Stimulated activated CD8-positive, alpha-beta memory T cell treated with anti-CD3 and anti-CD28 coated beads, Interleukin-15, amount 100 ng/mL, for 24 hours (primary cell): ENCODE results near the gene RC3H2.

Experiments used
- DNase-seq: peaks from one replicate; pipeline ENCODE4 v3.0.0-alpha.2; 2020; ENCODE audit warnings: low read depth

RC3H2 gene, protein sequence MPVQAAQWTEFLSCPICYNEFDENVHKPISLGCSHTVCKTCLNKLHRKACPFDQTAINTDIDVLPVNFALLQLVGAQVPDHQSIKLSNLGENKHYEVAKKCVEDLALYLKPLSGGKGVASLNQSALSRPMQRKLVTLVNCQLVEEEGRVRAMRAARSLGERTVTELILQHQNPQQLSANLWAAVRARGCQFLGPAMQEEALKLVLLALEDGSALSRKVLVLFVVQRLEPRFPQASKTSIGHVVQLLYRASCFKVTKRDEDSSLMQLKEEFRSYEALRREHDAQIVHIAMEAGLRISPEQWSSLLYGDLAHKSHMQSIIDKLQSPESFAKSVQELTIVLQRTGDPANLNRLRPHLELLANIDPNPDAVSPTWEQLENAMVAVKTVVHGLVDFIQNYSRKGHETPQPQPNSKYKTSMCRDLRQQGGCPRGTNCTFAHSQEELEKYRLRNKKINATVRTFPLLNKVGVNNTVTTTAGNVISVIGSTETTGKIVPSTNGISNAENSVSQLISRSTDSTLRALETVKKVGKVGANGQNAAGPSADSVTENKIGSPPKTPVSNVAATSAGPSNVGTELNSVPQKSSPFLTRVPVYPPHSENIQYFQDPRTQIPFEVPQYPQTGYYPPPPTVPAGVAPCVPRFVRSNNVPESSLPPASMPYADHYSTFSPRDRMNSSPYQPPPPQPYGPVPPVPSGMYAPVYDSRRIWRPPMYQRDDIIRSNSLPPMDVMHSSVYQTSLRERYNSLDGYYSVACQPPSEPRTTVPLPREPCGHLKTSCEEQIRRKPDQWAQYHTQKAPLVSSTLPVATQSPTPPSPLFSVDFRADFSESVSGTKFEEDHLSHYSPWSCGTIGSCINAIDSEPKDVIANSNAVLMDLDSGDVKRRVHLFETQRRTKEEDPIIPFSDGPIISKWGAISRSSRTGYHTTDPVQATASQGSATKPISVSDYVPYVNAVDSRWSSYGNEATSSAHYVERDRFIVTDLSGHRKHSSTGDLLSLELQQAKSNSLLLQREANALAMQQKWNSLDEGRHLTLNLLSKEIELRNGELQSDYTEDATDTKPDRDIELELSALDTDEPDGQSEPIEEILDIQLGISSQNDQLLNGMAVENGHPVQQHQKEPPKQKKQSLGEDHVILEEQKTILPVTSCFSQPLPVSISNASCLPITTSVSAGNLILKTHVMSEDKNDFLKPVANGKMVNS

DNA sequence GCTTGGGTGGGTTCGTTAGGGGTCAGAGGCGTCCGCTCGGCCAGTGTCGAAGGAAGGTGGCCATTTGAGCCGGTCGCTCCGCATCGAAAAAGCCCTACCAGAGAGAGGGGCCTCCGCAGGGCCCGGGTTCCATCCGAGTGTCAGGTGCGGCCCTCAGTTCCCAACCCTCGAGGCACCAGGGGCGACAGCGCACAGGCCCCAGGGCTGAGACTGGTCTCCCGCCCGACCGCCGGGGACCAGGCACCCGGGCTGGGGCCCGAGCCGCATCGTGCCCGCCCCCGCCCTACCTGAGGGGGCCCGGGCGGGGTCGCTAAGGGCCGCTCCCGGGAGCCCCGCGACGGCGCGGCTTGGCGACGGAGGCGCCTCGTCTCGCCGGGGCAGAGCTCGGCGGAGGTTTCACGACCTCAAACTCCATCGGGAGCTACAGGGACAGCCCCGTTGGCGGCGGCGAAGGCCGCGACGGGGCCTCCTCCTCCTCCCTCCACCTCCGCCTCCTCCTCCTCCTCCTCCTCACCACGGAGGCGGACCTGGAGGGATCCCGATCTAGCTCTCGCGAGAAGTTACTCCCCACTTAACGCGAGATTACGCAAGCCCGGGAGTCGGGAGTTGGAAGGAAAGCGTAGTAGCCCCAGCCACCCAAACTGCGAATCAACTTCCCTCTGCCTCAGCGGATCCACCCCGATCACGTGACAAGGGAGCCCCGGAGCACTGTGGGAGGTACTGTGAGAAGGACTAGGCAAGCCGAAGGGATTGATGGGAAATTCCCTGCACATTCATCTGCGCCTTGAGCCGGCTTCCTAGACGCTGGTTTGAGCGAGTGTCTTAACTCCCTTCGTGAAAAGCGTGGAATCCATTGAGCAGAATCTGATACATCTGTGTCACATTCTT is at the start of gene RC3H2:
RC3H2 (minus strand) TSS at position 537 of the 888 bp plus-strand sequence. CDS start 7,850 bp downstream, outside the sequence.
- DNase-seq = peak; percentile 73

DNA sequence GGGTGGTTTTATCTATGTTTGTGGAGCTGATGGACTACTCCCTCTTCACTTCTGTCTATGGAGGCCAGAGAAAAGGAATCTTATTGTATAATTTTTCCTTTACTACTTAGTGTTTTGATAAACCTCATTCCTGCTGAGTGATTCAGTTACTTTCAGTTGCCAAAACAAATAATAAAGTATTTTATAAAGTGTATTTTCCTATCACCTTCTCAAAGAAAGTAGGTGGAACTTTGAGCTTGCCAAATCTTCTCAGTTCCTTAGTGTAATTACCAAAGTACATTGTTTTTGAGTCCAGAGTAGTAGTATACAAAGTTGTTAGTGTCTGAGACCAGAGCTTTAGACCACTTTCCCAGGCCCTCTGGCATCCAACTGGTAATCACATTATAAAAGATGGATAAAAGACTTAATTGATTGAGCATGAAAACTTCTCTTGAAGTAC is 49.1 kb upstream of the RC3H2 start:
- no peak for DNase-seq

DNA sequence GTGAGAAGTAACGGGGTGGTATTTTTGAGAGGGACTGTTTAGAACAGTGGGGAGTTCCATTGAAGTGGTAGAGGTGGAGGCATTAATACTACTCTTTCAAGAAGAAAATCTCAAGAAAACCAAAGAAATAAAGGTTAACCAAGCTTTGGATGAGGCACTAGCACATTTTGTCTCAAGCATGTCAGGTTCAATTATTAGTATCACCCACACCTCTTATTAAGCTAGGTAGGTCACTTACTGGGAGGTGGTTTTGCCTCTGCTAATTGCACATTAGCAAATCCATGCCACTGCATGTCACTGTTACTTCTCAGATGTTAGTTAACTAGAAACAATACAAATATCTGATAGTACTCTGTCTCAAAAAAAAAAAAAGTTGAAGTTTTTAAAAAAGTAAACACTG is 45.9 kb upstream of the RC3H2 start:
- DNase-seq = no peak

DNA sequence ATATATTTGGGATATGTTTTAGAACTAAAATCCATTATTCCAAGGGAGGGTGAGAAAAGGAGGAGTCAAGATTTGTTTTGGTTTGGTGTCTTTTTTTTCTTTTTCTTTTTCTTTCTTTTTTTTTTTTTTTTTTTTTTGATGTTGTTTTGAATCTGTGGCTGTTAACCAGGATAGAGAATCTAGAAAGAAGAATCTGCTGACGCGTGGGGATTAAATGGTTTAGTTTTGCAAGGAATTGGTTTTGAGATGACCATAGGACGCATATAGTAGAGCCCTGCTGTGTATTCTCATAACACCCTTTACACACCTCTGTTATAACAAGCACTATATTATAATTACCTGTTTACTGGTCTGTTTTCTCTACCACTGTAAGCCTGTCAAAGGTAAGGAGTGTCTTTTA is 45.1 kb upstream of the RC3H2 start:
- no peak for DNase-seq

DNA sequence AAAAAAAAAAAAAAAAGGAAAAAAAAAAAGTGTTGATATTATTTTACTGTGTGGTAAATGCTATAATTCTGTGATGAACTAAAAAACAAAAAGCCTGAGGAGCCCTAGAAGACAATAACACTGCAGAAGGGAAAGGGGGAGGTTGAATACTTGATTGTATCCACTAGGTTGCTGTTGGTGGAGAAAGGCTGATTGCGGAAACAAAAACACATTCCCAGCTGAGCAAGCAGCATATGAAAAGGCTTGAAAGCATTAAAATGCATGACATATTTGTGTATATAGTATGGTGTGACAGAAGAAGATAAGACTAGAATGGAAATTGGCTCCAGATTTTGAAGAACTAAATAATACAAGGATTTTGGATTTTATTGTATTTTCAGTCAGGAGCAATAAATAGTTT is 44.5 kb upstream of the RC3H2 start:
- DNase-seq = no peak

DNA sequence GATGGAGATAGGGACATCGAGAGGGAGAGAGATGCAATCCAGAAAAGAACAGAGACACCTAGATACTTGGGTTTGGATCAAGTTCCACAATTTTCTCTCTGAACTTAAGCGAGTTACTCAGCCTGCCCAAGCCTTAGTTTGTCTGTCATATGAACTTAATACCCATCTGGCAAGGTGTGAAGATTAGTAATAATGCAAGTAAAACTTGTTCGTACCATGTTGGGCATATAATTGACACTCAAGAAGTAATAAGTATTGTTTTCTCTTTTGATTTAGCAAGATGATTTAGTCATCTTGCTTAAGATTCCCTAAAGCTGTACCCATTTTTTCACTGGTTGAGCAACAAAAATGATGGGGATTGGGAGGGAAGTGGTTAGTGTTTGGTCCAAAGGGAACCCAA is 43.2 kb upstream of the RC3H2 start:
- DNase-seq = no peak

DNA sequence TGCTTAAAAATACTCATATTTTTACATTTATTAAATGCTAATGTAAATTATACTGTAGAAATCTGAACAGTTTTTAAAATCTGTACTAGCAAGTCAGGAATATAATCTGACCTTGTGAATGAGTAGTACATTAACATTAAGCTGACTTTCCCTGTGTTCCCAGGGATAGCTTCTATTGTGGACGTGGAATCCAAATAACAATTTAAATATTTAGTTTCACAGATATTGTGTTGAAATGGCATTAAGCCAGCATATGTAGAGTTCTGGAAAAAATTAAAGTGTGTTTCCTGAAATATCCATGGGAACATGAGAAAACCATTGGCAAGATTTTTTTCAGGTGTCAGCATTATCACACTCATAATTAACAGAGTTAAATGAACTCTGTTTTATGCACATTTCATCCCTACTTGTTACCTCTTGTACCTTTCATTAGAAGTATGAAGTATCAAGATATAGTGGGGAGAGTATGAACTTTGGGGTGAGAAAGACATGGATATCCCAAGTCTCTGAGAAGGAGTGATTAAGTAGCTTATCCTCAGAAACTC is 41.4 kb upstream of the RC3H2 start:
- DNase-seq = no peak

DNA sequence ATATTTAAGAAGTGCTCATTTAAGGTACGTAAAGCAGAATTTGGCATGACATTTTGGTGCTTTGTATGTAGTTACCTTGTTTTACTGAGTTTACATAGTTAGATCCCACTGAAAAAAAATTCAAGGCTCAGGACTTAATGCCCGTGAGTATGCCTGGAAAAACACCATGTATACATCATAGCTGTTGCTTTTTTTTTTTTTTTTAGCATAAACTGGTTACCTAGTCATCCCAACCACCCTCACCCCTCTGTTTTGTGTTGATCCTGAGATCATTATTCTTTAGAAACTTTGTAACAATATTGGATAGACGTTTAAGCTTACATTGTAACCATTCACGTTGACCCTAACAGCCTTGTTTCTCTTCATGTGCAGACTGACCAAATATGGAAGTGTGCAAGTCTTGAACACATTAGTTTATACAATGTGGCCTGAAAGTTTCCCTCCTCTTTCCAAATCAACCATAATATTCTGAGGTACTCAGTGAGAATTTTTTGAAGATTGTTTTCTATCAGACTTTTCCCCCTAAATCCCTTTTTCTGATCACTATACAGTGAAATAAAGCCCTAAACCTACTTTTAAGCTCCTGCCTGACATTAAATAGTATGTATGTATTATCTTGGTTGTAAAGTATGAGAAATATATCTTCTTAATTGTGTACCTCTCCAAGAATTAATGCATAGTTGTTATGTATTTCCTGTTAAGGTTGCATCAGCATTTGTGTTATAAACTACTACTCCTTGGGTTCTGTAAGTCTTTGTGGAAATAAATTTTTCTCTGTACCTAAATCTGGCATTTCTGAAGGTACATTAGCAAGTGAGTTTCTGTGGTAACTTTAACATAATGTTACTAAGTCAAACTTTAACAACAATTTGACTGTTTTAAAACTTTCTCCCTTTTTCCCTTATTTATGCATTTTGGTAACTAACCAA is 40.1 kb upstream of the RC3H2 start:
- no peak for DNase-seq

DNA sequence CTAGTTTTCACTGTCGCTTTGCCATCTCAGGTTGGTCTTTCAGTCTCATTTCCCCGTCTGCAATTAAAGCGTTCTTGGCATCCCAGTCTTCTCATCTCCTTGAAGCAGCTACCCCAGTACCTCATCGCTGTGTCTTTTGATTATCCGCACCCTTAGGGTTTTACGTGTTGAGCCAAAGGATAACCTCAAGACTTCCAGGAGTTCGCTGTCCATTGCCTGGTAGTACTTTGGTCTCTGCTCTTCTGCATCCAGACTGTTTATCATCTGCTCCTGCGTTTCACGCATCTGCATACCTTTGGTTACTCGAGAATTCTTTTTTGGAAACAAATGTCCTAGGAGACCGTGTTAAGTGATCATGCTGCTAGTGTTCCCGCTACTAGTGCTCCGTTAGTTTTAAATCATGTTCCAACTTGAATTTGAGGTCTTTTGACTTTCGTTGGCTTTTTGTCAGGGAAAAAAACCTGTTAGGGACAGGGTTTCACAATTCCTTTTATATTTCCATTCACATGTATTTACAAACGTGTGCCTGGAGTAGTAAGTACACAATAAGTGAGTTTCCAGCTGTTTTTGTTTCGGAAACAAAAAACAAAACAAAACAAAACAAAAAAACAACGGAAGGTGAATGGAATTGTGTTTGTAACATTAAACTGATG is 36.5 kb upstream of the RC3H2 start:
- no peak for DNase-seq

DNA sequence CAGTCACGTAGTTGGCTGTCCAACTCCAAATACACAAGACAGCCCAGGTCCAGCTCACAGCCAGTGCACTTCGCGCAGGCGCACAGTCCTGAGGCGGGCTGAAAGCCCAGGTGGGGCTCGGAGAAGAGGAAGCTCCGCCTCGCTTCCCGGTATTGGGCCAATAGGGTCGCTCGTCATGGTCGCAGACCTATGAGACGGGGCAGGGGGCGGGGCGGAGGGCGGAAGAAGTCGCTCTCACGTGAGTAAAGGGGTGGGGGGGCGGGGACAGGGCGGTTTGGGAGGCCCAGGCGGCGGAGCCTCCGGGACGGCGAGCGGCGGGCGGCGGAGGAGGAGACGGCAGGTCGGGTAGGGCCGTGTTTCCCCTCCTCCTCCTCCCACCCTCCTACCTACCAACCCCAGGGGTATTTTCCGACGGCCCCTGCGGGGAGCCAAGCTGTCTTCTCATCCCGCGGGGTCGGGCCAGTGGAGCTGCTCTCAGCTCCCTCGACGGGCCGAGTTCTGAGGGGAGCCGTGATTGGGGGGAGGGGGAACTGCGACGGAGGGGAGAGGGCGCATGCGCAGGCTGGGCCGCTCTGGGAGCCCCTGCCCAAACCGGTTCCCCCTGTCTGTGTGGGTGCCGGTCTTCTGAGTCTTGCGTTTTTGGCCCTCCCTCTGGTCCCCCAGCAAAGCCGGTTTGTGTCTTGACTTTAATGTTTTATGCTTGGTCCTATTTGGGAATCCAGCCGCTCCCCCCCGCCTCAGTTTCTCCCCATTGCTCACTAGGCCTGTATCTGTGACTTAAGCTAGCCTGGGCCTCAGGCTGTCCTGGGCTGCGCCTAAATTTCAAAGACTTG is 35.8 kb upstream of the RC3H2 start, which contains the start of gene RABGAP1:
RABGAP1 (plus strand) TSS at position 272 of the 833 bp plus-strand sequence. CDS start 16,040 bp downstream, outside the sequence.
- peak; percentile 94 for DNase-seq

DNA sequence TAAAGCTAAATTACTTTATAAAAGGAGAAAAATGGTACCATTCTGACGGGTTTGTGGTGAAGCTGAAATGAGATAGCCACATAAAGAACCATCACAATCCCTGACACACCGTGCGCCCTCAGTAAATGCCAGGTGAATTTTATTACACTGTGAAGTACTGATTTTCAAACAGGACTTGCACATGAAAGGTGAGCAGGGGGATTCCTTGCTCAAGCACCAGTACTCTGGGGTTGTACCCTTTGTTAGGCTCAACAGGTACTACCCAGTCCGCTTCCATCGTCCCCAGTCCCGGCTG is 35.2 kb upstream of the RC3H2 start:
- no peak for DNase-seq

DNA sequence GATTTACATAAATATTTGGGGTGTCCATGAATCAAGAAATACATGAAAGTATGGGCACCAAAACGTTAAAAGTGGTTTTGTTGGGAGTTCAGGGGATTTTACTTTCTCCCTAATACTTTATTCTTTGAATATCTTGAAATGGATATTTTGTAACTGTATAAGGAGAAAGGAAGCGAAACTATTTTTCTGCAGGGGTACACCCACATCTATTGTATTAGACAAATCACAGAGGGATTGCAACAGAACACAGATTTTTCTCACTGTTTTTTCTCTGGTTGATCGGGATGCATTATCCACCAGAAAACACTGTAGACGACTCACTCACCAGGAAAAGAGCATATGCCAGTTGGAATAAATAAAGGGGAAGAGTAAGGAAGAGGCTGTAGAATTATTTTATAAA is 34.4 kb upstream of the RC3H2 start:
- no peak for DNase-seq

DNA sequence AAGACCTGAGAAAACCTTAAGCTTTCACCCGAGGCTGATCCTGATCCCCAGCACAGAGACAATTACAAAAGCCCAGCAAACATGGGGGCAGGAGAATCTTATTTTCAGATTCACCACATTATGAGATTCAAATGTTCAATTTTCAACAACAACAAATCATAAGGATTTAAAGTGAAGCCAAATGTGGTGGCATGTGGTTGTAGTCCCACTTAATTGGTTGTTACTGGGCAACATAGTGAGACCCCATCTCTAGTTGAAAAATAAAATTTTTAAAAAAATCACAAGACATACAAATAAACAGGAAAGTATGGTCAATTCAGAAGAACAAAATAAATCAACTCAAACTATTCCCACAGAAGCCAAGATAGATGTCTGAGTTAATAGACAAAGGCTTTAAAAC is 31.7 kb upstream of the RC3H2 start:
- no peak for DNase-seq

DNA sequence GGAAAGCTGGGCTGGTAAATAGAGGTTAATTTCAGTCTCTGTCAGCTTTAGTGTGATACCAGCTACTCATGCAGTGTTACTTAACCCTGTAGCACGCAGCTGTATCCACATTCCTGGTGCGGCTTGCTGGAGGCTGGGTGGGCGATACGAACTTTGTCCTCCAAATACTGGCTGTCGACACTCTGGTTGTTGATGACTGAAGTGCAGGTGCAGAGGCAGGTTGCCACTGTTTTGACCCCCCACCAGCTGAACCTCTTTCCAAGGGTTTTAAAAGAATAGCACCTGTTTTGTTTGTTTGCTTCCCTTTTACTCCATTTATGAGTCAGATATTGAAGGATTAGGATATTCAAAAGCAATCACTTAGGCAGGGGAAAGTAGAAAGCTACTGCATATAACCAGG is 31.3 kb upstream of the RC3H2 start:
- no peak for DNase-seq

DNA sequence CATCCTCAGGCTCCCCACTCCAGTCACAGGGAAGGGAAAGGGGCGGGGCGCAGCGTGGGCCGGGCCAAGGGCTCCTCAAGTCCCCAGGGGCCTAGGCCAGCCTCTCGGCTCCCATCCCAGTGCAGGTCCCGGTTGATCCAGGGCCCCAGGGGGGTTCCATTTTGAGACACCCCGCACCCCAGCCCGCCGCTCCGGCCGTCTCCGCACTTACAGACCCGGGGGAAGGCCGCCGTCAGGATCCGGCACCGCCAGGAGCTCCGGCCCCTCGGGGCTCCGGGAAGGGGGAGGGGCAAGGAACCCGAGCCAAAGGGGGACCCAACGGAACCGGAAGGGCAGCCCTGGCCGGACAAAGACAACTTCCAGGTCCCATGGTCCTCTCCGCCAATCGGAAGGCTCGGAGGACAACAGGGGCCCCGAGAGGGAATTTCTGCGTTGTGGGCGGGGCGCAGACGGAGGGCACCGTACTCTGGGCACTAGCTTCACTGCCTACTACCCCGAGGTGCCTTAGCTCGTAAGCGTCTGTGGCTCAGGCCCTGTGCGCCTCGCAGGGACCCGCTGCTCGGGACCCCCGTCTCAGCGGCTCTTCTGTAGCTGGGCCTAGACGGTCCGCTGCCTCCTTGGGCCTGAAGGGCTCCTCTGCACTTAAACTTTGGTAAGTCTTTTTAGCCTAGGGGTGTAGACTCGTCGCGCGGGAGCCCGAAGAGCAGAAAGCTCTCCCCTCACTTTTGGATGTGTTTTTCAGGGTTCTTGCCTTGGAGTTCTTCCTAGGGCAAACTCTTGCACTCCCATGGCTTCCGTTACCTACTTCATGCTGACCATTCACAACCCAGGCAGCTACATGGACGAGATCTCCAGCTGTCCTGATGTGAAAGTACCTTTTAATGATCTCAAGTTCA is 26.3 kb upstream of the RC3H2 start, which contains the start of gene ZBTB26:
ZBTB26 (minus strand) TSS at position 287 of the 896 bp plus-strand sequence. CDS start 11,578 bp downstream, outside the sequence.
- peak; percentile 62 for DNase-seq

DNA sequence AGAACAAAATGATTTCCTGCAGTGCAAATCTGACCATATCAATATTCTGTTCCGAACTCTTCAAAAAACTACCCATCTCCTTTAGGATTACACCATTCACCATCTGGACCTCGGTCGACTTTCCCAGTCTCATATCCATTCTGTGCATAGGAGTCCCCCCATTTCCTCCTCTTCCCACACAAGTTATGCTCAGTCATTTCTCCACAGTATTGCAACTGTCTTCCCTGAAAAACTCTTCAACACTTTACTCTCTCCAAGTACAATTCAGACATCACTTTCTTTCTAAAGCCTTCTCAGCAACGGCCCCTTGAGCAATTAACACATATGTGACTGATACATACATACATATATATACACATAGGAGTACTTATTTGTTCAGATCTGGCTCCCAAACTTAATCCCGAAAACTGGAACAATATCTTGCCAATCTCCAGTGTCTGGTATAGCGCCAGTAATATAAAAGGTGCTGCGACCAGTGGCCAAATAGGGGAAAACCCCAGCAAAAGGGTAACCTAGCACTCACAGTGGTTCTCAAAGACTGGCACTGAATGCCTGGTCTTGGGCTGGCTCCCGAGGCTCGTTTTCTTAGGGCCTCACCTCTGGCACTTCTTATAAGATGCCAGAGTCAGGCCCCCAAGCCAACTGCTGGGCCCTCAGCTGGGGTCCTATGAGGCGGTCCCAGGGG is 25.5 kb upstream of the RC3H2 start:
- DNase-seq = no peak
